ENCODE measurements around the gene ATP9B.

Gene ATP9B

GRCh38 chr18:79416677-79417052 is 347.5 kb downstream of the ATP9B start:
- no peak for DNase-seq

GRCh38 chr18:79418236-79418635 is 349.0 kb downstream of the ATP9B start:
- no peak for DNase-seq

- no peak for DNase-seq
Observed at GRCh38 chr18:79418642-79419041, 349.4 kb downstream of the ATP9B start.

- DNase-seq = no peak
Observed at GRCh38 chr18:79420033-79420745, 351.0 kb downstream of the ATP9B start.

GRCh38 chr18:79421275-79421857 is 352.2 kb downstream of the ATP9B start:
- no peak for DNase-seq

GRCh38 chr18:79422022-79422782 is 353.0 kb downstream of the ATP9B start:
- DNase-seq = peak; percentile 57

GRCh38 chr18:79422783-79423165 is 353.6 kb downstream of the ATP9B start:
- no peak for DNase-seq

- DNase-seq = no peak
Observed at GRCh38 chr18:79423211-79424007, 354.2 kb downstream of the ATP9B start.

GRCh38 chr18:79424008-79424565 is 354.9 kb downstream of the ATP9B start:
- DNase-seq = no peak

GRCh38 chr18:79424880-79425568 is 355.8 kb downstream of the ATP9B start:
- no peak for DNase-seq

GRCh38 chr18:79425569-79425886 is 356.3 kb downstream of the ATP9B start:
- no peak for DNase-seq

GRCh38 chr18:79426376-79427300 is 357.4 kb downstream of the ATP9B start:
- DNase-seq = no peak

GRCh38 chr18:79427368-79428225 is 358.4 kb downstream of the ATP9B start:
- no peak for DNase-seq

All from fibroblast of skin of abdomen (primary cell).